Mucosa of descending colon (tissue), 3 donors: Measurements from ENCODE around the gene RAB33A. TPM values are rescaled to one million over a fixed set of nuclear protein-coding genes. Genes with fewer than 3 reads are reported as not detected.

Experiments used
- ATAC-seq: fragments of 200-7000 bp; cut with Tn5 transposase; one replicate; pipeline ENCODE4 v1.9.1; 2020; ENCODE audit warnings: mild to moderate bottlenecking, moderate library complexity
- DNase-seq, 3 donors: peaks; one replicate each; pipeline ENCODE4 v3.0.0-alpha.2; 2020
- H3K36me3 ChIP-seq: fragments of 200-600 bp; one replicate; pipeline ENCODE4 v1.8.0; 2021; ENCODE audit warnings: low read depth, mild to moderate bottlenecking
- H3K4me1 ChIP-seq: fragments of 200-600 bp; one replicate; pipeline ENCODE4 v1.8.0; 2021; ENCODE audit warnings: low read depth, mild to moderate bottlenecking
- H3K4me3 ChIP-seq: fragments of 200-600 bp; one replicate; pipeline ENCODE4 v1.8.0; 2021; ENCODE audit warnings: mild to moderate bottlenecking
- H3K9me3 ChIP-seq: fragments of 200-600 bp; one replicate; pipeline ENCODE4 v1.8.0; 2021; ENCODE audit warnings: mild to moderate bottlenecking
- intact Hi-C, 2 donors: fragments of 100-400 bp; cut with DNase I in 1 of 2; cut with micrococcal nuclease in 1 of 2; formaldehyde crosslinking; loops; one replicate each; pipeline versions ENCODE4 v1.11.0 to v1.11.1; 2022; cut with DNase I, micrococcal nuclease
- total RNA-seq, 3 donors: library from RNA; stranded (reverse); fragmentation: NEBNext Ultra II Directional in 2 of 3; extraction: Animal tissue kit (Norgen Biotek cat#: 25700) in 2 of 3; gene quantifications; one replicate each; pipeline versions ENCODE4 v1.2.1 to v1.2.4, GENCODE V29; 2021 to 2023
- TF ChIP-seq, protein P1 (sequence below): fragments of 200-600 bp; IDR thresholded peaks from one replicate; pipeline ENCODE4 v1.8.0; 2022; ENCODE audit warnings: antibody characterized with exemption, mild to moderate bottlenecking
- donor health status: DM: no; HTN: no; CAD: no; lungs with moderate emphysema.
- donor health status: DM: no; HTN: no; CAD: no.
- donor health status: DM: no; HTN: yes; CAD: no.

Gene RAB33A
- total RNA-seq, 3 donors from 2014 or later, result 0.38 to 0.55 (median 0.47) TPM

DNA sequence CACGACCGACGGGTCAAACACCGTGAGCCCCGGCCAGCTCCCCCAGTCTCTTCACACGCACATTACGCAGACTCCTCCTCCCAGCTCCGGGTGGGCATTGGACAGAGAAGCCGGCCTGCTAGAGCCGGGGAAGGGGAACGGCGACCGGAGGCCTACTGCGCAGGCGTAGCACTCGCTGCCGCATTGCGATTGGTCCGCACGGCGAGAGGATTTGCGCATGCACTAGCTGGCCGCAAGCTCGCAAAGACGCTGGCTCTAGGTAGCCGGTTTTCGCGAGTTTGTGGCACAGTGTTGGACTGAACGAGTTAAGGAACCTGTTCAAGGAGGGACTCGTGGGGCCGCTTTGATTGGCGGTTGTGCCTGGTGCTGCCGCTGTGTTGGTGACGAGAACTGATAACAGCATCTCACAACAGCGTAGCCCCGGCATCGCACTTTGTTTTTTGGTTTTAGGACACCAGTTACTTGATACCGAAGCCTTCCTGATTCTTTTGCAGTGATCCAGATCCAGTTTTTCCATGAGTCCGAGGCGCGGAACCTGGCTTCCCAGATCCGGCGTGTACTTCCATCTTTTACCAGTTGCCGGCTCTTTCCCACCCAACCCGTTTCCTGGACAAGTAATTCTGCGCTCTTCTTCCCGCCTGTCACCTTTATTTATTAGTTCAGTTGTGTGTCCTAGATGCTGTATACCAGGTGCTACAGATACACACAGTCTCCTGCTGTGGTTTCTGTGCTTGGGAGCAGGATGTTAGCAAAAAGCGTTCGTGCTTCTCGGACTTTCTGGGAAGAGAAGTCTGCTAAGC, 5.9 kb upstream of the RAB33A start, which contains the start of gene AIFM1:
Gene AIFM1 (minus strand): TSS at position 139 of the 800 bp plus-strand sequence. CDS start 185 bp downstream, outside the sequence.
- Histone ChIP-seq H3K4me3 (peak within 1 kb of the TSS; percentile 14), H3K4me1 (peaks cover 2% of the 10 kb centered on the region), H3K9me3 (no peaks in the 10 kb centered on the region), H3K36me3 (no peaks in the 10 kb centered on the region)
- intact Hi-C loops, result no loop called here
- ATAC-seq, result peak; percentile 96
- peak; percentile 87 to 95 (median 92) for DNase-seq
- TF ChIP-seq, protein P1, sequence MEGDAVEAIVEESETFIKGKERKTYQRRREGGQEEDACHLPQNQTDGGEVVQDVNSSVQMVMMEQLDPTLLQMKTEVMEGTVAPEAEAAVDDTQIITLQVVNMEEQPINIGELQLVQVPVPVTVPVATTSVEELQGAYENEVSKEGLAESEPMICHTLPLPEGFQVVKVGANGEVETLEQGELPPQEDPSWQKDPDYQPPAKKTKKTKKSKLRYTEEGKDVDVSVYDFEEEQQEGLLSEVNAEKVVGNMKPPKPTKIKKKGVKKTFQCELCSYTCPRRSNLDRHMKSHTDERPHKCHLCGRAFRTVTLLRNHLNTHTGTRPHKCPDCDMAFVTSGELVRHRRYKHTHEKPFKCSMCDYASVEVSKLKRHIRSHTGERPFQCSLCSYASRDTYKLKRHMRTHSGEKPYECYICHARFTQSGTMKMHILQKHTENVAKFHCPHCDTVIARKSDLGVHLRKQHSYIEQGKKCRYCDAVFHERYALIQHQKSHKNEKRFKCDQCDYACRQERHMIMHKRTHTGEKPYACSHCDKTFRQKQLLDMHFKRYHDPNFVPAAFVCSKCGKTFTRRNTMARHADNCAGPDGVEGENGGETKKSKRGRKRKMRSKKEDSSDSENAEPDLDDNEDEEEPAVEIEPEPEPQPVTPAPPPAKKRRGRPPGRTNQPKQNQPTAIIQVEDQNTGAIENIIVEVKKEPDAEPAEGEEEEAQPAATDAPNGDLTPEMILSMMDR, result no peak

DNA sequence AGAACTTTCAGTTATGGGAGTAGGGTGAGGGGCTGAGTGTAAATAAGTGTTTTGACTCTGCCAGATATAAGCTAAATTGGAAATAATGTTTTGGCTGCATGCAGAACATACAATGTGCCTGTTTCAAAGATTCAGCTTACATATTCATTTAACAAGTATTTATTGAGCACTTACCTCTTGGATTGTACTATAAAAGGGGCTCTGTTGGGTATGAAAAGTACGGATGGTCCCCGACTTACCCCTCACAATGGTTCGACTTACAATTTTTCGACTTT, 5.3 kb upstream of the RAB33A start:
- ATAC-seq (no peak), DNase-seq (no peak)
- TF ChIP-seq, protein P1, result no peak
- Histone ChIP-seq H3K36me3 (no peaks in the 10 kb centered on the region), H3K4me3 (no peak overlapping the region), H3K4me1 (peaks cover 2% of the 10 kb centered on the region), H3K9me3 (no peaks in the 10 kb centered on the region)
- intact Hi-C loops, result no loop called here

DNA sequence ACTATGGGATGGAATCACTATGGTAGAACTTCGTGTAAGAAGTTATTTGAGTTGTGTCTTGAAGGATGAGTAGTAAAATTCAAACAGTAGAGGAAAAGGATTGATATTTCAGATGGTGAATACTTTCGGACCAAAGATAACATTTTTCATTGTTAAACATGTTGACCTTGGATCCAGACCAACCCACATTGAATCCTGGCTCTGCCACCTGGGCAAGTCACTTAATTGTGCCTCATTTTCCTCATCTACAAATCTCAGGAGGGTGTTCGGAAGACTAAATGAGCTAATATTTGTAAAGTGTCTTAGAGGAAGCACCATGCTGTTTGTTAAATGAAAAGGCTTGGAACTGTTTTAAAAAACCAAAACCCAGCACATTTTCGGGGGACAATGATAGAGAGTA, 4.7 kb upstream of the RAB33A start:
- Histone ChIP-seq H3K4me3 (no peak overlapping the region), H3K9me3 (no peaks in the 10 kb centered on the region), H3K36me3 (no peaks in the 10 kb centered on the region), H3K4me1 (peaks cover 2% of the 10 kb centered on the region)
- DNase-seq (no peak), ATAC-seq (no peak)
- TF ChIP-seq, protein P1, result no peak
- intact Hi-C loops, result no loop called here

DNA sequence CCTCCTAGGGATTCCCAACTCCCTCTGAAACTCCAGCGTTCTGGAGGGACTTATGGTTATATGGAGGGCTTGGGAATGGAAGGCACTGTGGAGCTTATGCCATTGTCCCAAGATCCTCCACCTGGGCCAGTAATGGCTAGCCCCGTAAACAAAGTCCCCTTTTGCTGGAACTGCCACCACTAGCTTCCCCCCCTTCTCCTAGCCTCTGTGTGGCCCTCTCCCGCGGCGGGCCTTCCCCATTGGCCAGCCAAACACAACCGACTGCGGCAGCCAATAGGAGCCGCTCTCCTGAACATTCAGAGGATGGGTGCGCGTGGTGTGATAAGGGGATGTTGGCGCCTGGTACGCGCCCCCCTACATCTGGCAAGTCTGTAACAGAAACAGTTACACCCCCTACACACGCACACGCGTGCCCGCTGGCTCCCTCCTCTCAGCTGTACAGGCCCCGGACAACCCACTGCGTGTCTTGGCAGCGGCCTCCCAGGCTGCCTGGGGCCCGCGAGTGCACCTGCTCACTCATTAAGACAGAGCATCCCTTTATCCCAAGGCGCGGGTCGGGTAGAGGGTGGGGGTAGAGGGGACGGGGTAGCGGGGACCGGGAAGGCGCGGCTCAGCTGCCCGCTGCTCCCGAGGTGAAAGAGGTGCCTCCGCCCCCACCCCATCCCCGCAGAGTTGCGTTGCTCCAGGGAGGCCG, 863 bp upstream of the RAB33A start:
- peak; percentile 52 for ATAC-seq
- Histone ChIP-seq H3K36me3 (no peaks in the 10 kb centered on the region), H3K9me3 (no peaks in the 10 kb centered on the region), H3K4me1 (no peaks in the 10 kb centered on the region), H3K4me3 (no peak overlapping the region)
- peak in 2 of 3 donors; percentile 46 to 70 for DNase-seq
- intact Hi-C loops, result no loop called here
- TF ChIP-seq, protein P1, result no peak

DNA sequence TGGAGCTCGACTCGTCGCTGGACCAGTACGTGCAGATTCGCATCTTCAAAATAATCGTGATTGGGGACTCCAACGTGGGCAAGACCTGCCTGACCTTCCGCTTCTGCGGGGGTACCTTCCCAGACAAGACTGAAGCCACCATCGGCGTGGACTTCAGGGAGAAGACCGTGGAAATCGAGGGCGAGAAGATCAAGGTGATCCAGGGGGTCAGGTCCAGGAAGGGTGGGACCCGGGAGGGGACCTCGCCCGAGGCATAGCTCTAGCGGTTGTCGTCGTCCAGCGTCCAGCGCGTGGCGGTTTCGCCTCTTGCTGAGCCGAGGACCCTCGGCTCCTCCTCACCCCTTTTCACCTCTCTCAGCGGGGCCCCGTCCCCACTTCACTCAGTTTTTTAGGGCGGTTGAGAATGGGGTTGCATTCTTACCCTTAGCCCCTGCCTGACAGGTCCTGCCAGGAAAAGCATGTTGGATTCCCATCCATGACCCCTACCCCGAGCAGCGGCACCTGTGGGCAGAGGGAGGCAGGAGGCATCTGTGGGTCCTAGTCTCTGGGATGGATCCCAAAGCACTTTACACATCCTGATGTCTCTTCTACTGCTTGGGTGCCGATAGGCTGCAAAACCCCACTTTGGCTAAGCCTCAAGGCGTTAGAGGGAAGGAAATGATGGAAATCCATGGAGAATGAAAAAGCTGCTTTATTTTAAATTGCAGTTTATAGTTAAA, 524 bp downstream of the RAB33A start:
- TF ChIP-seq, protein P1, result no peak
- ATAC-seq (no peak), DNase-seq (peak in 1 of 3 donors; percentile 24)
- no peak overlapping the region for H3K4me3 ChIP-seq
- intact Hi-C loops, result no loop called here
- no peaks in the 10 kb centered on the region for H3K9me3 ChIP-seq
- no peaks in the 10 kb centered on the region for H3K4me1 ChIP-seq
- no peaks in the 10 kb centered on the region for H3K36me3 ChIP-seq
